GM21360 (cell line): ENCODE data around the gene ETV3L.

Source experiments
- ATAC-seq: cut with Tn5 transposase; IDR thresholded peaks from one replicate; pipeline ENCODE4 v1.9.1; 2021; ENCODE audit warnings: mild to moderate bottlenecking, moderate library complexity; ENCODE audit not compliant: unreplicated experiment

Gene ETV3L

GRCh38 chr1:157132616-157133167, 33.1 kb upstream of the ETV3L start:
- no peak for ATAC-seq

GRCh38 chr1:157132111-157132510, 32.5 kb upstream of the ETV3L start:
- no peak for ATAC-seq

GRCh38 chr1:157131281-157131680, 31.7 kb upstream of the ETV3L start:
- no peak for ATAC-seq

- no peak for ATAC-seq
These were observed 25.2 kb upstream of the ETV3L start for GRCh38 chr1:157124855-157125254.

- no peak for ATAC-seq
These were observed 19.8 kb upstream of the ETV3L start for GRCh38 chr1:157119448-157119847.

- ATAC-seq, result no peak
These were observed 19.4 kb upstream of the ETV3L start for GRCh38 chr1:157119008-157119407.

GRCh38 chr1:157117527-157118057, 18.0 kb upstream of the ETV3L start:
- ATAC-seq, result no peak

- ATAC-seq, result no peak
These were observed 17.1 kb upstream of the ETV3L start for GRCh38 chr1:157116737-157117103.

- ATAC-seq, result no peak
These were observed 16.5 kb upstream of the ETV3L start for GRCh38 chr1:157115851-157116736.

GRCh38 chr1:157115429-157115838, 15.8 kb upstream of the ETV3L start:
- ATAC-seq, result no peak

GRCh38 chr1:157114183-157115121, 14.8 kb upstream of the ETV3L start:
- no peak for ATAC-seq

GRCh38 chr1:157113631-157114030, 14.0 kb upstream of the ETV3L start:
- no peak for ATAC-seq

- no peak for ATAC-seq
These were observed 13.5 kb upstream of the ETV3L start for GRCh38 chr1:157113106-157113505.

GRCh38 chr1:157112186-157112867, 12.7 kb upstream of the ETV3L start:
- ATAC-seq, result no peak

- no peak for ATAC-seq
These were observed 12.0 kb upstream of the ETV3L start for GRCh38 chr1:157111396-157112165.

GRCh38 chr1:157110686-157111085, 11.1 kb upstream of the ETV3L start:
- no peak for ATAC-seq

GRCh38 chr1:157110003-157110402, 10.4 kb upstream of the ETV3L start:
- no peak for ATAC-seq

- ATAC-seq, result no peak
These were observed 8.8 kb upstream of the ETV3L start for GRCh38 chr1:157108448-157108847.

- ATAC-seq, result no peak
These were observed 8.1 kb upstream of the ETV3L start for GRCh38 chr1:157107702-157108101.

GRCh38 chr1:157106813-157107189, 7.2 kb upstream of the ETV3L start:
- no peak for ATAC-seq
